ENCODE data around the gene LEO1.

LEO1 gene

DNA sequence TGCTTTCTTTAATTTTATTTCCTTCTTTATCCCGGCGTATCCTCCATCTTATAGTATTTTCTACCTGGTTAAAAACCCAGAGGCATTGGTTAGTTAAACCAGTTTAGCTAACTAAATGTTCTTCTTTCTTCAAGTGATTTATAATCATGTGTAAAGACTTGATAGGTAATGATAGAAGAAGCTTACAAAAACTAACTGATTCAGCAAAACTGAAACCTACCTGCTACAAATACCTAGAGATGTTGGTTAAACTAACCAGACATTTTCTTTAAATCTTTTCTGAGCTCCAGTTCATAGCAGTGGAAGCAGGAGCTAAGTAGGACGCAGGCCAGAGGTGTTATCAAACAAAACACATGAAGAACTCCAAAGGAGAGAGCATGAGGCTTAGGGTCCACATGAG is 44.8 kb downstream of the LEO1 start:
- DNase-seq = no peak

DNA sequence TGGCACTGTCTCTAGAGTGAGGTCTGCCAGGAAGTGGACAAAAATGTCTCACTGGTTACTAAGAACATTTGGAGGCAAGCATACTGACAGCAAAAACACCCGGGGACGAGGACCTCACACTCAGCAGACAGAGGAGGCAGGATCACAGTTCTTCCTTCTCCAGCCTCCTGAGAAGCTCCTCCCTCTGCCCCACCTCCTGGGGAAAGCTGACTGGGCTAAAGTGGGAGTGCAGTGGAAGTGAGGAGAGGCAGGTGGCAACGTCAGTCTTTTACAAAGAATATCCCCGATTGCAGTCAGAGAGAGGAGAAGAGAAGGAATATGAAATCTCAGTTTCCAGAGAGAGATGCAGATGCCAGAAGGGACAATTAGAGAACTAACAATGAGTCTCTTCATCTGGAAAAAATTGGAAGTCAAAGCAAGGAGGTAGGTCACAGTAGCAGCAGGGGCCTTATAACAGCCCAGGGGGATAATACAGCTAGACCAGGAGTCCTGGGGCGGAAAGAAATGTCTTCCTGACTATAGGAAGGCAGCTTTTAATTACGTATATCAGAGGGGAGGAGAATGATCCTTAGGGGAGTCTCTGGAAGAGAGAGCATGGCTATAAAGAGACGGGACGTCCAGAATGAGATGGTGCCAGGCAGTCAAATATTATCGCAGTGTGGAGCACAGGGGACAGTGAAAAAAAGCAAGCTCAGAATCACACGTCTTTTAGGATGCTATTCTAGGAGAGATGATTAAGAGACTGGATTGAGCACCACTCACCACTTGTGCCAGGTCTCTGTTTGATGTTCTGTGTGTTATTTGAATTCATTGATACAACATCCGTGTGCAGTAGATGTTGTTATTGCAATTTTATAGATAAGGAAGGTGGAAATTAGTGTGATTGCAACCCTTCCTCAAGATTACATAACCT is 47.2 kb downstream of the LEO1 start:
- DNase-seq = no peak

DNA sequence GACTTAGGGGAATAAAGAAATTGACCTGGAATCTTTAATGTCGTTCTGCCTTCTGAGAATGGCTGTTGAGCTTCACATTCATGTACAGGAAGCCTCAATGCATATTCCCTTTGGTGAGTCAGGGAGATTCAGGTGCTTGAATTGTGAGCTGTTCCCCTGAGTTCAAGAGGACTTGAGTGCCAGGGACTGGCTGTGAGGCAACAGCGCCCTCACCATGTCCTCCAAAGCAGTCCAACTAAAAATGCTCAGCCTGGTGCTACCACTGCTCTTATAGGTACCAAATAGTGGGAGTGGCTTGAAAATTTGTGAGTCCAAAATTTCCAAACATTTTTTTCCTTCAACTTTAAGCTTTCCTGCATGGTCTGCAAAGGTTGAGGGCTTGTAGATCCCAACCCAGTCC is 54.1 kb downstream of the LEO1 start:
- no peak for DNase-seq

DNA sequence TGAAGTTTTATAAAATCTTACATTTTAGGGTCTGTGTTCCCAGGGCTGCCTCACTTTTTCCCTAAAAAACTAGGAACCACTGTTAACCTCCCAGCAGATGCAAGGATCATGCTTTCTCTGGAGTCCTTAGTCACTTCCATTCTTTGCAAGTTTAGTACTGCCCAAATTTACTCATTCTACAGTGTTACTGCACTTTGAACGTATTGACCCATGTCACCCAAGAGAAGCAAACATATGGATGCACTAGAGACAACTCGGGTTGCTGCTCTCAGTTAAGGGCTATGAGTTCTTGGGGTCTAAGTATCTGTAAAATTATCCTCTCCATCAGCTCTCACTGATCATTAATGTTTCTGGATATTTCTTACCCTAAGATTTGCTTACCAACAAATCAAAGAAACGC is 59.0 kb downstream of the LEO1 start:
- no peak for DNase-seq

GRCh38 chr15:51909584-51909983 is 62.0 kb downstream of the LEO1 start:
- DNase-seq = no peak

DNA sequence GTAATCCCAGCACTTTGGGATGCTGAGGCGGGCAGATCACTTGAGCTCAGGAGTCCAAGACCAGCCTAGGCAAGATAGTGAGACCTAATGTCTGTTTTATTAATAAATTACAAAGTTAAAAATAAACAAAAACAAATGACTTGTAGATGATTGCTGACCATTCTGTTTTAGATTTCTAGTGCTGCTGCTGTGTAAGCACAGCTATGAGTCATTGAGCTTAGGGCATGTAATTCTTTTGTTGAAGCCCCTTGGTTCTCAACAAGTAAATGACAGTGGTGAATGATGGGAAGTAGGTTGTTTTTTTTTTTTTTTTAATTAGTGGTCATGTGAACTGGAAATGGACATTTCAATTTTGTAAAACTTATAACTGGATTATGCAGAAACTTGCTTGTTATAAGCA is 63.3 kb downstream of the LEO1 start:
- no peak for DNase-seq

DNA sequence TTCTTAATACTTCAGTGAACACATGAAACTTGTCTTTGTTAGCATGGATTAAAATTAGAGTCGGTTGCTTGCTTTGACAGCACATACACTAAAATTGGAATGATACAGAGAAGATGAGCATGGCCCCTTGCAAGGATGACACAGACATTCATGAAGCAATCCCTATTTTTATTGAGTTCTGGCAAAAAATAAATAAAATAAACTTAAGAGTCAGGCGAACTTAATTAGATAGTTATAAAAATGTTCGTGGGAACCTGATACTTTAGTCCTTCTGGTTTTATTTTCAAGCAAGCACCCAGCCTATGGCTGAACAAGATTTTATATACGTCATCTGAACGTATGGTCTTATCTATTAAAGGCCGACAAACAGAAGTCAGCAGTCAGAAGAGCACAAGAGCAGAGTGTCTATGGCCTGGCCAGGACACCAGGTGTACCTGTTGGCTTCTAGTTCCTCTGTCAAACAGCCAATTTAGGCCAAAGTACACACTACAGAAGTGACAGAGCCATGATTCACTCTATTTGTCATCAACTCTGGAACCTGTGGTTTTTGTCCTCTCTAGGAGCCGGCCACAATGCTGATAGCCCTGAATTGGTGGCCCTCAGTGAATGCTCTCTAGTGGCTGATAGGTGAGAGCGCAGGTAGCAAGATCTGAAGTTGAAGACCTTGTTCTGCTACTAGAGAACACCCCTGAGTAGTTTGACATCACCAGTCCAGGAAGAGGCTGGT is 64.3 kb downstream of the LEO1 start:
- no peak for DNase-seq

DNA sequence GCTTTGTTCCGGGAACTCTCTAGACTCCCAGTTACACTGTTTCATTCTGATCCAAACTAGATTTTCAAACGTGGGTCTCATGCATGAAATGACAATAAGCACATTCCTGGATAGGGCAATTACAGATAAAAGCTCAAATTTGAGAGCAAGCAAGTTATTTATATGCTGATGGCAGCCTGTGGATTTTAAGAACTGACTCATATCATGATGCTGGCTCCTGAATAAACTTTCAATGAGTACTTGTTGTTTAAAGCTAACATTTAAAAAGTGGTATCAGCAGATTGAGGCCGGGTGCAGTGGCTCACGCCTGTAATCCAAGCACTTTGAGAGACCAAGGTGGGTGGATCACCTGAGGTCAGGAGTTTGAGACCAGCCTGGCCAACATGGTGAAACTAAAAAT is 66.6 kb downstream of the LEO1 start:
- no peak for DNase-seq

GRCh38 chr15:51904421-51904820 is 67.2 kb downstream of the LEO1 start:
- DNase-seq = no peak

- no peak for DNase-seq
These were observed 82.1 kb downstream of the LEO1 start for GRCh38 chr15:51889486-51889885.

DNA sequence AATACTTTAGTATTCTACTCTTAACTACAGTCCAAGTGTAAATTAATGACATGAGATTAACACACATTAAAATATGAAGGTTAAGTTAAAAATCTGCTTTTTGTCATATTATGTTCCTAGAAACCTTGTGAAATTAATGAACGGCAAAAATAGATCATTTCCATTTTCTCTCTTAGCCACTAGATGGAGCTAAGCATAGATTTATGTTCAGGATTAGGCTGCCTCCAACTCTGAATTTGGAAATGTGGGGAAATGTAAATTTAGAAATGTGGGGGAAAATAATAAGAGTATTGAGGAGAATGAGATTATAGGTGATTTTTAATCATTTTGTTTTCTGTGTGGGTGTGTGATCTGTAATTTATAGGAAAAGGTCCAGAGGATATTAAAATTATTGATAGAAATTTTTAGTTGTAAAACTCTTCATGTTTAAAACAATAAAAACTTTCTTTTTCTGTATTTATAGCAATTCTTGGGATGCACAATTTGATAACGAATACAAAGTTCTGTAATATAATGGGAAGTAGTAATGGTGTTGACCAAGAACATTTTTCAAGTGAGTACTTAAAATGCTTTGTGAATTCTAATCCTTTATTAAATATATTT is 82.9 kb downstream of the LEO1 start:
- peak in 1 of 2 donors; percentile 47 for DNase-seq

Data from CD4-positive, alpha-beta T cell treated with Interleukin-4 for 1 hour (primary cell).